Motor neuron (in vitro differentiated cells): Measurements from ENCODE around the gene SLC7A8. TPM values are rescaled to one million over a fixed set of nuclear protein-coding genes. Genes with fewer than 3 reads are reported as not detected.

Source experiments
- ATAC-seq, 8 experiments: fragments of 200-7000 bp; cut with Tn5 transposase; replicated peaks in 6 of 8; 2 replicates each; pipeline ENCODE4 v1.8.0; 2021; ENCODE audit warnings: mild to moderate bottlenecking in 8 of 8, moderate library complexity in 8 of 8
- H3K27ac ChIP-seq, 2 donors: fragments of 250-450 bp; sonication (Bioruptor Pico); 2 replicates each; pipeline ENCODE4 v1.9.0; 2021; ENCODE audit warnings: antibody characterized with exemption in 2 of 2, mild to moderate bottlenecking in 2 of 2, moderate library complexity in 1 of 2
- H3K4me1 ChIP-seq, 2 donors: fragments of 250-450 bp; sonication (Bioruptor Pico); replicated peaks in 1 of 2; 2 replicates each; pipeline ENCODE4 v1.6.1; 2021; ENCODE audit warnings: antibody characterized with exemption in 2 of 2, mild to moderate bottlenecking in 2 of 2, moderate library complexity in 1 of 2
- H3K4me3 ChIP-seq, 5 donors: fragments of 250-450 bp; sonication (Bioruptor Pico); 2 replicates each; pipeline ENCODE4 v1.9.0; 2021; ENCODE audit warnings: antibody characterized with exemption in 5 of 5, mild to moderate bottlenecking in 5 of 5, moderate library complexity in 4 of 5
- WGBS, 10 experiments: fragments of 450-650 bp; shearing (Covaris generic); methylation state at CpG; one replicate each; pipeline ENCODE4 v1.0.0; 2022; 5-methylcytosine and 5-hydroxymethylcytosine counted together
- in situ Hi-C, 9 experiments: fragments of 400-800 bp; cut with MboI; loops; one replicate each; pipeline ENCODE4 v1.15.0; 2021; ENCODE audit warnings: low sequenced_read_pairs in 9 of 9, low pct_unique_long_range_greater_than_20kb in 2 of 9; ENCODE audit not compliant: unreplicated experiment in 9 of 9
- total RNA-seq, 8 experiments: library from RNA; unstranded; fragments of 300-600 nt; gene quantifications; 2 replicates each; pipeline versions ENCODE4 v1.2.3 to v1.2.4, GENCODE V29; 2022

The SLC7A8 gene
- total RNA-seq, 8 experiments from 2014 or later = 0.96 to 55.9 (median 3.4) TPM

DNA sequence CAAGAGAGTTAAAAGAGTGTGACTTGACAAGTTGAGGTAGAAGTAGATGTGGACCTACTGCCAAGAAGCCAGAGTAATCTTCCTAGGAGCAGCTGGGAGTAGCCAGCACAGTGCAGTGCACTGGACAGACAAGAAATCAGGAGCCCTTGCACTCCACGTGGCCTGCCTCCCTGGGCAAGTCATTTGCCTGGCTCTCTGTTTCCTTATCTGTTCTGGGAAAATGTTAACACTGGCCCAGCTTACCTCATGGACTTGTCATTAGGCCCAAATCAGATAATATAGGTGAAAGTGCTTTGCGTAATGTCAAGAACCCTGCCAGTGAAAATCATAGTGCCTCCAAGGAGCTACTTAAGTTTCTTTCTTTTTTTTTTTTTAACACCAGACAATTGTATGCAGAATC lies 19.2 kb downstream of the SLC7A8 start:
- Histone ChIP-seq H3K4me1 (peaks cover 11 to 15% of the 10 kb centered on the region in 2 donors), H3K27ac (no peak overlapping the region), H3K4me3 (no peak overlapping the region)
- ATAC-seq = no peak
- in situ Hi-C loops = no loop called here
- WGBS, 10 experiments = 29 to 100% (median 92%) methylated on average over 1 to 2 of the region's 2 CpGs; no CpG with 5 or more reads in 1 of the 10 experiments

GRCh38 chr14:23163830-23164229 lies 19.6 kb downstream of the SLC7A8 start:
- H3K27ac ChIP-seq = no peak overlapping the region
- WGBS, 10 experiments = 20 to 100% (median 100%) methylated on average over 1 to 2 of the region's 2 CpGs; no CpG with 5 or more reads in 5 of the 10 experiments

GRCh38 chr14:23162800-23163199 lies 20.7 kb downstream of the SLC7A8 start:
- in situ Hi-C loops = no loop called here
- 40 to 100% (median 93%) methylated on average over 1 to 4 of the region's 4 CpGs; no CpG with 5 or more reads in 4 of the 10 experiments for WGBS, 10 experiments

More at GRCh38 chr14:23163830-23164229, 19.6 kb downstream of the SLC7A8 start:
- H3K4me3 ChIP-seq = no peak overlapping the region
- in situ Hi-C loops = no loop called here
- no peak for ATAC-seq
- peaks cover 15 to 16% of the 10 kb centered on the region in 2 donors for H3K4me1 ChIP-seq

DNA sequence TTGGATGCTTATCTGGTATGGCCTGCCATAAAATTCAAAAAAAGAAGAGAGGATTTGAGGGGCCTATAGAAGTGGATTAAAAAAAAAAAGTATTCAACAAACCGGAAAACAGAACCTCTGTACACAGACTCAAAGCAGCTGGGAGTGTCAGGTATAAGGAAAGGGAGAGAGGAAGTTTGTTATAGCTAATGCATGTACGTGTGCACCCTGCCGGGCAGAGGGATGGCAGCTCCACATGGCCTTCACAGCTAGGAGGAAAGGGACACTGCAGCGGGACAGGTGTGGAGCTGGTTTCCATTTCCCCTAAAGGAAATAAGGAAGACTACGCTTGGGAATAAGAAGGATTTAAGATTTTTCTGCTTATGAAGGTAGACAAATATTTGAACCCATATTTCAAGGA lies 21.5 kb downstream of the SLC7A8 start:
- no peak for ATAC-seq
- H3K4me1 ChIP-seq = peaks cover 15 to 16% of the 10 kb centered on the region in 2 donors
- H3K4me3 ChIP-seq = no peak overlapping the region
- in situ Hi-C loops = no loop called here
- H3K27ac ChIP-seq = no peak overlapping the region
- 63 to 100% (median 92%) methylated on average over 1 to 5 of the region's 5 CpGs for WGBS, 10 experiments

More at GRCh38 chr14:23162800-23163199, 20.7 kb downstream of the SLC7A8 start:
- no peak for ATAC-seq
- Histone ChIP-seq H3K4me3 (no peak overlapping the region), H3K4me1 (peaks cover 15 to 16% of the 10 kb centered on the region in 2 donors), H3K27ac (no peak overlapping the region)

DNA sequence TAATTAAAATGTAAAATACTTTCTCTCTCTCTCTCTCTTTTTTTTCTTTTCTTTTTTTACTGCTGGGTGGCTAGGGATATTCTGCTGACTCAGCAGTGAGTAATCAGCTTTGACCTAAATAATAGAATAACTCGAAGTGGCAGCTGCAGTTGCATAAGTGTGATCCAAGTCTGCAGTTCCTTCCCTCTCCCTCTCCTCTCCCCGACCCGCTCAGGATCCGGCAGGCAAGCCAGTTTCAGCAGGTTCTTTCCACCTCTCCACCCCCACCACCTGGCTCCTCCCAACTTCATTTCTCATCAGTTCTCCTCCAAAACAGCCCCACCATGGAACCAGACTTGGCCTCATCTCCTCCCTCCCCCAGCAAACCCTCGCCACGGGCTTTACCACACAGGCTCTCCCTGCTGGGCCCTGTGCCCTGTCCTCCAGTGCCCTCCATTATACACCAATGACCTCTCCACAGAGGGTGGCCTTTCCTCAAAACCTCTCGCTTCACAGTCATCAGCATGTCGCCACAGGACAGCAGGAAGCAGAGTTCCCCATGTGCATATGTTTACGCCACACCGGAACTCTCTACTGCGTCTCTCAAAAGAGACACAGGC lies 22.4 kb downstream of the SLC7A8 start:
- peak; percentile 82 to 99 (median 98) for ATAC-seq
- WGBS, 10 experiments = 0 to 33% (median 0%) methylated on average over 1 to 4 of the region's 11 CpGs; no CpG with 5 or more reads in 3 of the 10 experiments
- H3K27ac ChIP-seq = peak overlapping the region in 1 of 2 donors; percentile 56
- H3K4me3 ChIP-seq = no peak overlapping the region
- in situ Hi-C loops = no loop called here
- peaks cover 15 to 16% of the 10 kb centered on the region in 2 donors for H3K4me1 ChIP-seq

- Histone ChIP-seq H3K4me3 (no peak overlapping the region), H3K27ac (no peak overlapping the region), H3K4me1 (peaks cover 16 to 22% of the 10 kb centered on the region in 2 donors)
- in situ Hi-C loops = no loop called here
- 0 to 57% (median 29%) methylated on average over 1 of the region's 1 CpG; no CpG with 5 or more reads in 3 of the 10 experiments for WGBS, 10 experiments
- peak in 1 of 8 experiments; percentile 21 for ATAC-seq
Measured at GRCh38 chr14:23159532-23159931, 23.9 kb downstream of the SLC7A8 start.

DNA sequence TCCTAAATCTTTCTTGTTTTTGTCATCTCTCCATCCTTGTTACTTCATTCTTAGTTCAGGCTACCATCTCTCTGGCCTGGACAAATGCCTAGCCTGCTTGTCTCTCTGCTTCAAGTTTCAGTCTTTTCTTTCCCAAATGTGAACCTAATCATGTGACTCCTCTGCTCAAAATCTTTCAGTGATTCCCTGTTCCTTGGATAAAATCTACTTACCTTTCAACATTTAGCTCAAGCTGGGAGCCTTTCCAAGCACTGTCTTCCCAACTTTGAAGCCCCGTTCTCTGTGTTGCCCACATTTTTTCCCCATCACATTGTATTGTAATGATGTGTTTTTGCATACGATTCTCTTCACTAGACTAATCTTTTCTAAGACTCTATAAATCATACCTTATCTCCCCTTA lies 24.7 kb downstream of the SLC7A8 start:
- in situ Hi-C loops = no loop called here
- Histone ChIP-seq H3K4me1 (peaks cover 16 to 26% of the 10 kb centered on the region in 2 donors), H3K4me3 (no peak overlapping the region), H3K27ac (no peak overlapping the region)
- WGBS, 10 experiments = 33 to 89% (median 74%) methylated on average over 1 to 2 of the region's 2 CpGs
- ATAC-seq = no peak

GRCh38 chr14:23154964-23155587 lies 28.4 kb downstream of the SLC7A8 start:
- WGBS, 10 experiments = 13 to 100% (median 80%) methylated on average over 1 to 8 of the region's 10 CpGs; no CpG with 5 or more reads in 1 of the 10 experiments
- ATAC-seq = peak in 7 of 8 experiments; percentile 26 to 98 (median 89)
- no peak overlapping the region for H3K4me3 ChIP-seq
- H3K27ac ChIP-seq = no peak overlapping the region
- peaks cover 8 to 18% of the 10 kb centered on the region in 2 donors for H3K4me1 ChIP-seq
- in situ Hi-C loops = no loop called here

DNA sequence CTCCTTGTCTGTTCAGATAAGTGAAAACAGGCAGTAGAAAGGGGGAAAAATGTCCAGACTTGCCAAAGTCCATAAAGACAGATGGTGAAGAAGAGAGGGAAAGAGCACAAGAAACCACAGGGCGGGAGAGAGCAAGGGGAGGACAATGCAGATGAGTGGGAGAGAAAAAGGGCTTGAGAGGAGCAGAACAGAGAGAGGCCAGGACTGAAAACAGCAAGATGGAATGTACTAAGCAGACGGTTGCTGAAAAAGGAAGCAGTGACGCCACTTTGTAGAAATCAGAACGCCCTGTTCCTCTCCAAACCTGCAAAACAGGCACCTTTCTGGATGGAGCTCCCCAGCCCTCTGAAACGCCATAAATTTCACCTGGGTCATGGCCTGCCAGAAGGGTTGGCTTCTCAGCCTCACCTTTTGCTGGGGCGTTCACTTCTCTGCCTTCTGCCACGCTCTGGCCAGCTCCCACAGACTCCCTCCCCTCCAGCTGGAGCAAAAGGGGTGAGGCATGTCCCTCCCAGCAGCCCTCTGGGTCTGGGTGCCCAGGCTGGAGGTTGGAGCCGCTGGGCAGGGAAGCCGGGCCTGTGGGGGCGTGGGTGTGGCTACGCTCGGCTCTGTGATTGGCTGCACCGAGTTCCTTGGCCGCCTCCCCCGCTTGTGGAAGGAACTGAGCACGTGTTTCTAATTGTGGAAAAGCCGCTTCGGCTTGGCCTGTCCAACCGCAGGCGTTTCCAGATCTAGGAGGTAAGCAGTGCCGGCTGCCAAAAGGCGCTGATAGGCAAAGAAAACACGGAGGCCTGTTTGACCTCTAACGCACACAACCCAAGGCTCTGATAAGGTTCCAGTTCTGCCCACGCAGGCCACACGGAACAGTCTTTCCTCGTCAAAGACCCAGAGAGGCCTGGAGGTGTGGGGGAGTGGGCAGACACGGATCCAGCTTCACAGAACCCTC lies 29.3 kb downstream of the SLC7A8 start:
- Histone ChIP-seq H3K27ac (no peak overlapping the region), H3K4me1 (peaks cover 4 to 13% of the 10 kb centered on the region in 2 donors), H3K4me3 (no peak overlapping the region)
- WGBS, 10 experiments = 6 to 95% (median 81%) methylated on average over 3 to 11 of the region's 28 CpGs
- in situ Hi-C loops = no loop called here
- ATAC-seq = peak in 5 of 8 experiments; percentile 50 to 97 (median 81)

- in situ Hi-C loops = no loop called here
- ATAC-seq = no peak
- 60 to 100% (median 92%) methylated on average over 1 to 2 of the region's 2 CpGs; no CpG with 5 or more reads in 4 of the 10 experiments for WGBS, 10 experiments
- Histone ChIP-seq H3K27ac (no peak overlapping the region), H3K4me1 (peaks cover 0 to 13% of the 10 kb centered on the region in 2 donors), H3K4me3 (no peak overlapping the region)
Measured at GRCh38 chr14:23151342-23151741, 32.1 kb downstream of the SLC7A8 start.

DNA sequence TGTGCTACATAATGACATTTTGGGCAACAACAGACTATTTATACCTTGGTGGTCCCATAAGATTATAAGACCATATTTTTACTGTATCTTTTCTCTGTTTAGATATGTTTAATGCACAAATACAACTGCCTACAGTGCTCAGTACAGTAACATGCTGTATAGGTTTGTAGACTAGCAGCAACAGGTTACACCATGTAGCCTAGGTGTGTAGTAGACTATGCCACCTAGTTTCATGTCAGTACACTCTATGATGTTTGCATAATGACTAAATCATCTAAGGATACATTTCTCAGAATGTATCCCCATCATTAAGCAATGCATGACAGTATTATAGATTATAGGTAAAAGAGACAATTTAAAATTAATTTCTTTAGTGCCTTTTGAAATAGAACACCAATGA lies 33.7 kb downstream of the SLC7A8 start:
- no peak overlapping the region for H3K27ac ChIP-seq
- no peak for ATAC-seq
- H3K4me1 ChIP-seq = peaks cover 0 to 6% of the 10 kb centered on the region in 2 donors
- in situ Hi-C loops = no loop called here
- H3K4me3 ChIP-seq = no peak overlapping the region

DNA sequence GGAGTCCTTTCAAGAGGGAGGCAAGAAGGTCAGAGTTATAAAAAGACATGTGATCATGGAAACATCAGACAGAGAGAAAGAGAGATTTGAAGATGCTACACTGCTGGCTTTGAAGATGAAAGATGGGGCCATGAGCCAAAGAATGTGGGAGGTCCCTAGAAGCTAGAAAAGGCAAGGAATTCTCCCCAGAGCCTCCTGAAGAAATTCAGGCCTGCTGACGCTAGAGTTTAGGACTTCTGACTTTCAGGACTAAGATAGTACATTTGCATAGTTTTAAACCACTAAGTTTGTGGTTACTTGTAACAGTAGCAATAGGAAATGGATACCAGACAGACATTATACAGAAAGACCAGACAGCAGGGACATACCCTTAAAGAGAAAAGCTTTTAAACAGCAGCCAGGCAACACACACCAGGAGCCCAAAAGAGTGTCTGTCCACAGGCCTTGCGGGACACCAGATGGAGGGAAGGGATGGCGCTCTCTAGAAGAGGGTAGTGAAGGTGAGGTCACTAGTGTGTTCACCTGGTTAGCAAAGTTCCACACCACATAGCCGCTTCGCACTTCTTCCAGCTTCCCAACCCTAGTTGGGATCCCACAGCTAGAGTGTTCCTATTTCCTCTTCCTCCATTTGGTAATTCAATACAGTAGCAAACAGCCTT lies 34.7 kb downstream of the SLC7A8 start:
- WGBS, 10 experiments = 60 to 100% (median 98%) methylated on average over 1 to 4 of the region's 5 CpGs; no CpG with 5 or more reads in 2 of the 10 experiments
- H3K4me1 ChIP-seq = peaks cover 0 to 1% of the 10 kb centered on the region in 2 donors
- no peak overlapping the region for H3K27ac ChIP-seq
- ATAC-seq = no peak
- in situ Hi-C loops = no loop called here
- no peak overlapping the region for H3K4me3 ChIP-seq
